ENCODE results near the gene RSPO3.
"Not testable (repeated sequence)": the region's sequence is repeated elsewhere in the genome, so short reads cannot be mapped to it uniquely, and the experiment has no call there.

Gene RSPO3

DNA sequence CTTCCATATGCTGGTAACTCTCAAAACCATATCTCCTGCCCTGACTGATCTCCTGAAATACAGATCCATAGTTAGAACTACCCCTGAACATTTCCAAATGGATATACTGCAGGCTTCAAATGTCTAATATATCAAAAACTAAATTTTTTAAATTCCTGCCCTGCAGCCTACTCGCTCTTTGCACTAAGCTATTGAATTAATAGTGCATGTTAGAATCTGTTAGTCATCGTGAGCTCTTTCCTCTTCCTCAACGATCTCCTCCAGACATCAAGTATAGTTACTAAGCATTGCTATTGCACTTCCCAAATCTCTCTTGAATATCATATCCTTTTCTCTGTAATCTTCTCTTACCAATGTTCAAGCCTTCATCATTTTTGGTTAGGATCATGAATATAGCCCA lies 26.0 kb upstream of the RSPO3 start:
- Histone ChIP-seq H3K9ac (ENCODE audit: low read depth, low read length, poor library complexity, severe bottlenecking) (no peak overlapping the region), H3K36me3 (ENCODE audit: insufficient read depth, low read length) (no peaks in the 10 kb centered on the region), H4K20me1 (ENCODE audit: insufficient read depth, low read length, poor library complexity, severe bottlenecking) (no peaks in the 10 kb centered on the region), H3K27me3 (ENCODE audit: insufficient read depth, low read length, poor library complexity, severe bottlenecking) (no peaks in the 10 kb centered on the region), H3K4me3 (ENCODE audit: low read length, poor library complexity, severe bottlenecking) (no peak overlapping the region), H3F3A (ENCODE audit: low read depth) (no peaks in the 10 kb centered on the region), H3K4me1 (ENCODE audit: insufficient read depth, low read length, poor library complexity, severe bottlenecking) (no peaks in the 10 kb centered on the region), H3K9me2 (replicated peaks; ENCODE audit: low read depth, low read length) (no peaks in the 10 kb centered on the region), H3K79me2 (ENCODE audit: insufficient read depth, low read length) (no peaks in the 10 kb centered on the region), H3K9me3 (ENCODE audit: insufficient read depth, low read depth, low read length) (no peaks in the 10 kb centered on the region), H3K4me2 (ENCODE audit: low read depth, low read length, poor library complexity, severe bottlenecking) (no peak overlapping the region), H2AFZ (ENCODE audit: low read length) (no peak overlapping the region)
- TF ChIP-seq EZH2phosphoT487 (IDR thresholded peaks at IDR 0.05; ENCODE audit: borderline replicate concordance), result no peak
- TF ChIP-seq, protein P1, sequence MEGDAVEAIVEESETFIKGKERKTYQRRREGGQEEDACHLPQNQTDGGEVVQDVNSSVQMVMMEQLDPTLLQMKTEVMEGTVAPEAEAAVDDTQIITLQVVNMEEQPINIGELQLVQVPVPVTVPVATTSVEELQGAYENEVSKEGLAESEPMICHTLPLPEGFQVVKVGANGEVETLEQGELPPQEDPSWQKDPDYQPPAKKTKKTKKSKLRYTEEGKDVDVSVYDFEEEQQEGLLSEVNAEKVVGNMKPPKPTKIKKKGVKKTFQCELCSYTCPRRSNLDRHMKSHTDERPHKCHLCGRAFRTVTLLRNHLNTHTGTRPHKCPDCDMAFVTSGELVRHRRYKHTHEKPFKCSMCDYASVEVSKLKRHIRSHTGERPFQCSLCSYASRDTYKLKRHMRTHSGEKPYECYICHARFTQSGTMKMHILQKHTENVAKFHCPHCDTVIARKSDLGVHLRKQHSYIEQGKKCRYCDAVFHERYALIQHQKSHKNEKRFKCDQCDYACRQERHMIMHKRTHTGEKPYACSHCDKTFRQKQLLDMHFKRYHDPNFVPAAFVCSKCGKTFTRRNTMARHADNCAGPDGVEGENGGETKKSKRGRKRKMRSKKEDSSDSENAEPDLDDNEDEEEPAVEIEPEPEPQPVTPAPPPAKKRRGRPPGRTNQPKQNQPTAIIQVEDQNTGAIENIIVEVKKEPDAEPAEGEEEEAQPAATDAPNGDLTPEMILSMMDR (conservative IDR thresholded peaks at IDR 0.05; ENCODE audit: low read length), result no peak

DNA sequence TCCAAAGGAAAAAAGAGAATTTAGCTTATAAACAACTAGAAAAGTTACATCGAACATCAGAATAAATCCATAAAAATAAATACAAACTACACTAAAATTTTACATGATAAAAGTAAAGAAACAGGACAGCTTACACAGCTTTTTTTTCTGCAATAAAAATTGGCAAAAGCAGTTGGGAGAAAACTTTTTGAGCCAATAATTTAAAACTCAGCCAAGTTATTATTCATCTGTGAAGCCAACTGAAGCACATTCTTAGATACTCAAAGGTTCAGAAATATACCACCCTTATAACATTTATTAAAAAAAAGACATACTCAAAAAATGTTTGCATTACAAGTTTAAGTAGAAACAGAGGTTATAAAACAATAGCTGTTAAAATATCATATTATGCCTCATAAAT lies 23.7 kb upstream of the RSPO3 start:
- H3K4me2 ChIP-seq (ENCODE audit: low read depth, low read length, poor library complexity, severe bottlenecking), result no peak overlapping the region
- TF ChIP-seq EZH2phosphoT487 (IDR thresholded peaks at IDR 0.05; ENCODE audit: borderline replicate concordance), result no peak
- TF ChIP-seq, protein P1 (conservative IDR thresholded peaks at IDR 0.05; ENCODE audit: low read length), result no peak
- no peak overlapping the region for H2AFZ ChIP-seq (ENCODE audit: low read length)
- H3K79me2 ChIP-seq (ENCODE audit: insufficient read depth, low read length), result no peaks in the 10 kb centered on the region
- no peaks in the 10 kb centered on the region for H3K4me1 ChIP-seq (ENCODE audit: insufficient read depth, low read length, poor library complexity, severe bottlenecking)
- H3K9me2 ChIP-seq (replicated peaks; ENCODE audit: low read depth, low read length), result no peaks in the 10 kb centered on the region
- no peak overlapping the region for H3K4me3 ChIP-seq (ENCODE audit: low read length, poor library complexity, severe bottlenecking)
- H3F3A ChIP-seq (ENCODE audit: low read depth), result no peaks in the 10 kb centered on the region
- no peaks in the 10 kb centered on the region for H3K9me3 ChIP-seq (ENCODE audit: insufficient read depth, low read depth, low read length)
- H4K20me1 ChIP-seq (ENCODE audit: insufficient read depth, low read length, poor library complexity, severe bottlenecking), result no peaks in the 10 kb centered on the region
- H3K27me3 ChIP-seq (ENCODE audit: insufficient read depth, low read length, poor library complexity, severe bottlenecking), result no peaks in the 10 kb centered on the region
- no peaks in the 10 kb centered on the region for H3K36me3 ChIP-seq (ENCODE audit: insufficient read depth, low read length)
- no peak overlapping the region for H3K9ac ChIP-seq (ENCODE audit: low read depth, low read length, poor library complexity, severe bottlenecking)

DNA sequence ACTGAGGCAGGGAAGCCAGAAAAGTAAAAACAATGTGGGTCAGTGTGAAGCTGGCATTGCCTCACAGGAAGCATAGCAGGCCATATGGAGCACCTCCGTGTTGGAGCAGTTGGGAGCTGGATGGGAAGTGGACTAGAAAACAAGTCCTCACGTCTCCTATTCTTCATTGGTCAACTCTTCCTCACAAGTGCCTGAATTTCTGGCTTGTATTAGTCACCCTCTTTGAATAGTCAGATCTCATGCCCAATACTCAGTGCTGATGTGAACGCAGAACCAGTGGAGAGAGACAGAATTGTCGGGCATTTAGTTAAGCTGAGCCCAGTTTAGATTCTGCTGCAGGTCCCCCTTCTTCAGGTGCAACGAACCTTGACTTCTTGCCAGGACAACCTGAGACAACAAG lies 22.3 kb upstream of the RSPO3 start:
- no peaks in the 10 kb centered on the region for H3K9me2 ChIP-seq (replicated peaks; ENCODE audit: low read depth, low read length)
- H3K79me2 ChIP-seq (ENCODE audit: insufficient read depth, low read length), result no peaks in the 10 kb centered on the region
- no peaks in the 10 kb centered on the region for H3K36me3 ChIP-seq (ENCODE audit: insufficient read depth, low read length)
- no peak overlapping the region for H3K9ac ChIP-seq (ENCODE audit: low read depth, low read length, poor library complexity, severe bottlenecking)
- H3K4me2 ChIP-seq (ENCODE audit: low read depth, low read length, poor library complexity, severe bottlenecking), result no peak overlapping the region
- TF ChIP-seq, protein P1 (conservative IDR thresholded peaks at IDR 0.05; ENCODE audit: low read length), result no peak
- no peak for TF ChIP-seq EZH2phosphoT487 (IDR thresholded peaks at IDR 0.05; ENCODE audit: borderline replicate concordance)
- no peaks in the 10 kb centered on the region for H4K20me1 ChIP-seq (ENCODE audit: insufficient read depth, low read length, poor library complexity, severe bottlenecking)
- H3K4me3 ChIP-seq (ENCODE audit: low read length, poor library complexity, severe bottlenecking), result no peak overlapping the region
- no peak overlapping the region for H2AFZ ChIP-seq (ENCODE audit: low read length)
- H3K27me3 ChIP-seq (ENCODE audit: insufficient read depth, low read length, poor library complexity, severe bottlenecking), result no peaks in the 10 kb centered on the region
- no peaks in the 10 kb centered on the region for H3F3A ChIP-seq (ENCODE audit: low read depth)
- no peaks in the 10 kb centered on the region for H3K9me3 ChIP-seq (ENCODE audit: insufficient read depth, low read depth, low read length)
- no peaks in the 10 kb centered on the region for H3K4me1 ChIP-seq (ENCODE audit: insufficient read depth, low read length, poor library complexity, severe bottlenecking)

DNA sequence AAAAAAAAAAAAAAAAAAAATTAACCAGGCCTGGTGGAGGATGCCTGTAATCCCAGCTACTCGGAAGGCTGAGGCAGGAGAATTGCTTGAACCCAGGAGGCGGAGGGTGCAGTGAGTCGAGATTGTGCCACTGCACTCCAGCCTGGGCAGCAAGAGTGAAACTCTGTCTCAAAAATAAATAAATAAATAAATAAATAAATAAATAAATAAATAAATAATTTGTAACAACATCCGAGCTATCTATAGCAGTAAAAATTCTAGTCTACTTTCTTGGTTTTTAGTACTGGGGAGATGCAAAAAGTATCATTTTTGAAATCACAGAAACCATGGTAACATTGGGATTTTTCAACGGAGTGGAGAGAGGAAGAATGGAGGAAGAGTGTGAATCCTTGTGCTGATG lies 21.0 kb upstream of the RSPO3 start:
- H3K4me1 ChIP-seq (ENCODE audit: insufficient read depth, low read length, poor library complexity, severe bottlenecking); H3K79me2 ChIP-seq (ENCODE audit: insufficient read depth, low read length); H3F3A ChIP-seq (ENCODE audit: low read depth); H3K9me2 ChIP-seq (replicated peaks; ENCODE audit: low read depth, low read length); H3K9ac ChIP-seq (ENCODE audit: low read depth, low read length, poor library complexity, severe bottlenecking); H3K9me3 ChIP-seq (ENCODE audit: insufficient read depth, low read depth, low read length); H3K4me3 ChIP-seq (ENCODE audit: low read length, poor library complexity, severe bottlenecking); H3K36me3 ChIP-seq (ENCODE audit: insufficient read depth, low read length); H2AFZ ChIP-seq (ENCODE audit: low read length); H3K27me3 ChIP-seq (ENCODE audit: insufficient read depth, low read length, poor library complexity, severe bottlenecking); H3K4me2 ChIP-seq (ENCODE audit: low read depth, low read length, poor library complexity, severe bottlenecking); H4K20me1 ChIP-seq (ENCODE audit: insufficient read depth, low read length, poor library complexity, severe bottlenecking): not testable (repeated sequence)
